SK-MEL-5 (cell line): Measurements from ENCODE around the gene PCYT2. TPM values are rescaled to one million over a fixed set of nuclear protein-coding genes. Genes with fewer than 3 reads are reported as not detected.

Source experiments
- DNase-seq: peaks from one replicate; pipeline ENCODE4 v3.0.0-alpha.2; 2016; ENCODE audit warnings: low read depth, low spot score
- in situ Hi-C: cut with HindIII; loops from 2 replicates; pipeline ENCODE4 v1.10.0; 2016; ENCODE audit warnings: low sequenced_read_pairs, high pct_unique_total_duplicates, low pct_unique_long_range_greater_than_20kb
- total RNA-seq: library from RNA; depleted of rRNA; stranded (reverse); fragments of >200 nt; shearing (Covaris generic); gene quantifications from 2 replicates; pipeline ENCODE4 v1.2.3, GENCODE V29; 2014

The PCYT2 gene
- total RNA-seq, 1 experiment from 2014 or later, result 86.6 TPM

DNA sequence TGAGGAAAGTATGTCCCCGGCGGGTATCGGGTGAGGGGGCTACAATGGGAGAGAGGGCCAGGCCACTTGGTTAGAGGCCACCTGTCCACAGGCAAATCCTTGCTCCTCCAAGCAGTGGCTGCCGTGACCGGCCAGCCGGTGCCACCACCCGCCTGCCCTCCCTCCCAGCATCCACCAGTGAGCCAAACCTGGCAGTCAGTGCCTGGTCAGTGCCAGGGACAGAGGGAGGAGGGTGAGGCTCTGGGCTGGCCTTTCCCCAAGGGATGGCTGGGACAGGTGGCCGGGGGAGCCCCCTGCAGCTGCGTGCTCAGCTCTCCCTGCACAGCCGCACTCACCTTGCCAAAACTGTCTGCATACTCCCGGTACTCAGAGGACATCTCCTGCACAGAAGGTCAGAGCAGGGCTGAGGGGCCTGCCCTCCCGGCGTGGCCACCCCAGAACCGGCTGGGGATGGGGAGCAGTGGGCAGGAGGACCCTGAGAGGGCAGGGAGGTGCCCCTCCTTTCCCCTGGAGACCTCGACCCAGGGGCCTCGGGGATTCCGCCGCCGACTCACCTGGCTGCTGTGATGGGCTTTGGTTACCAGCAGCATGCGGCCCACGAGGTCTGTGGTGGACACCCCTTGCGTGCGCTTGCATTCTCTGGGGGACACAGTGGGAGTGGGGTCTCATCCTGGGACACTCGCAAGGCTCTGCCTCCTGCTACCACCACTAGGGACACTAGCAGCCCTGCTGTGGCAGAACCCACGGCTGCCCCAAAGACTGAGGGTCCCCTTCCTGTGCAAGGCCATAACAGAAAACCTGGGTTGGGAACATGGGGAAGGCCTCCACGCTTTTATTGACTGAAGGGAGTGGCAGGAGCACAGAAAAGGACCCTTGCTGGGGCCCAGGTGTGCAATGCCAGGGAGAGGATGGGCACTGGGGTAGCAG lies 3.7 kb downstream of the PCYT2 start:
- in situ Hi-C loops, result no loop called here
- DNase-seq, result no peak

DNA sequence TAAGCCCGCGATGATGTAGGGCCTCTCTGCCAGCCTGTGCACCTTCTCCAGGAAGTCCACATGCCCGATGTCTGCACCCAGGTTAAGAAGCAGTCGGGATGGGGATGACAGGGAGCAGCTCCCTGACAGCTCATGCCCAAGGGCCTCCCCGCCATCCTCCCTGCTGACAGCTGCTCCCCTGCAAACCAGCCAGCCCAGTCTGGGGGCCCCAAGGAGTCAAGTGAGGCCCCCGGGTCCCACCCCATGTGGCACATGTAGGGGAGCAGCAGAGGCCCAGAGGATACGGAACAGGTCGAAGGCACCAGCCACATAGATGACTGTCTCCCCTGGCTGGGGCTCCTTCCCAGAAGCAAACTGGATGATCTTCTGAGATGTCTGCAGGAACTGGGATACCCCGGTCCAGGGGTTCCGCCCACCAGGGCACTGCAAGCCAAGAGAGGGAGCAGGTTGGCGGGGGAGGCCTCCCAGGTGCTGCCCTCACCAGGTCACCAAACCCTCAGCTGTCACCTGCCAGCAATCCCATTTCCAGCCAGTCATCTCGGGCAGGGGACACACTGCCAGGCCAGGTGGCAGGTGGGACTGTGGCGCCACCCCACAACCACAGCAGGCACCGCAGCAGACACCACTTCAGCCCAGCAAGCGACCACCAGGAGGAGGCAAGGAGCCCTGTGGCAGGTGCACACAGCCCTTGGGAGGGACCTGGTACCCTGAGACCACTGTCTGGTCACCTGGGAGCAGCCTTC lies 4.6 kb downstream of the PCYT2 start:
- no peak for DNase-seq
- in situ Hi-C loops, result no loop called here

DNA sequence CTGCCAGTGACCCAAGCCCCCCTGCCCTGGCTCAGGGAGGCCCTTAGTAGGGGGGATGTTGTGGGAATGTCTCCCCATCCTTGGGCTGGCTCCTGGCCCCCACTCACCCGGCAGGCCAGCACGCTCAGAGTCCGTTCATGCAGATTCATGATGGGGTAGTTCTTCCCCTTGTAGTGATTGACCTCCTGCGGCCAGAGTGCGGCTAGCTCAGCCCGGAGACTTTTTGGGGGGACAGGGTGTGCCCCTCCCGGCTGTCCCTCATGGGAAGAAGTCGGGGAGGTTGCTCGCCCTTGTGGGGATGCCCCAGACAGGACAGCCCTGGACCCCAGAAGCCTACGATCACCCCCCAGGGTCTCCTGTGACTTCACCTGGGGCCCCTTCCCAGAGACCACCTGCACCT lies 5.2 kb downstream of the PCYT2 start:
- DNase-seq, result no peak
- in situ Hi-C loops, result no loop called here

DNA sequence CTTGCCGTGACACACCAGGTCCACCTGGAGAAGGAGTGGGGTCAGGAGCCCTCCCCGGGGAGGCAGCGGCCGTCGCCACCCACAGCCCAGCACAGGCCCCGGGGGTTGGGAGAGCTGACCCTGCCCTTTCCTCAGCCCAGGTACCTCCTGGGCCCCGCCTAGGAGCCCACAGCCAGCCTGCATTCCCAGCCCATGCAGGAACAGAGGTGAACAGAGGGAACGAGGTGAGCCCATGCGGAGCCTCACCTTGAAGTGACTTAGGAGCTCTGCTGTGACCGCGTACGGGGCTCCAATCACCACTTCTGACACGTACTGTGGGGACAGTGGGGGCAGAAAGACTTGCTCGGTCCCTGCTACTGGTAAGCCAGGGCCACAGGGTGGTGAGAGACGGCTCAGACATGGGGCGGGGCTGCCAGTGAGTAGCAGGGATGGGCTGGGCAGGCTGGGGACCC lies 5.7 kb downstream of the PCYT2 start:
- no peak for DNase-seq
- in situ Hi-C loops, result no loop called here

DNA sequence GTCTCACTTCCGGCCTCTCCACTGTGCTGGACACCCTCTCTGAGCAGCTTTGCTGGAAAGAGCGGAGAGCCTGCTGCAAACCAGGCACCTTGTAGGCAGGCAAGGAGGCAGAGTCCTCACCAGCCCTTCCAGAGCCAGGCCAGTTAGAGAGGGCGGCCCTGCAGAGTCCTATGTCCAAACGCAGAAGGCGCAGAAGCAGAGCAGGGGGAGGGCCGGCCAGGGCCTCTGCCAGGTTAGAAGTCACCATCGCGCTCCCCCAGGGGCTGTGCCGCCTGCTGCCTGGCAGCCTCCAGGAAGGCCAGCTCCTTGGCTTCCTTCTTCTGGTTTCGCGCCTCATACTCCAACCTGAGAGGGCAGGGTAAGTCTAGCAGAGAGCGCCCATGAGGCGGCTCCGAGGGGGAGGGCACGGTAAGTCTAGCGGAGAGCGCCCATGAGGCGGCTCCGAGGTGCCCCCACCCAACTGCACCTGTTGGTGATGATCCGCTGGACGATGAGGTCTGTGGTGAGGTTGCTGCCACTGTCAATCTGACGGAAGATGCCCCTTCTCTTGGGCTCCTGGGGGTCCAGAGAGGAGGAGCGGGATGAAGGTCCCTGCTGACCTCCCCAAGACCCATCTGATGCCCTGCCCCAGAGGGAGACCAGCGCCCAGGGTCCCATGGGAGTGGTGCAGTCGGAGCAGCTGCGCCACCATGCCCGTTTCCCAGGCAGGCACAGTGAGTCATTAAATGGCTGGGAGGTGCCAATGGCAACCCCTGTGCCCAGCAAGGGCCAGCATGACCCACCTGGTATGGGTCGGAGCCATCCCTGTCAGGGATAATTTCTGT lies 6.4 kb downstream of the PCYT2 start:
- no peak for DNase-seq
- in situ Hi-C loops, result no loop called here

DNA sequence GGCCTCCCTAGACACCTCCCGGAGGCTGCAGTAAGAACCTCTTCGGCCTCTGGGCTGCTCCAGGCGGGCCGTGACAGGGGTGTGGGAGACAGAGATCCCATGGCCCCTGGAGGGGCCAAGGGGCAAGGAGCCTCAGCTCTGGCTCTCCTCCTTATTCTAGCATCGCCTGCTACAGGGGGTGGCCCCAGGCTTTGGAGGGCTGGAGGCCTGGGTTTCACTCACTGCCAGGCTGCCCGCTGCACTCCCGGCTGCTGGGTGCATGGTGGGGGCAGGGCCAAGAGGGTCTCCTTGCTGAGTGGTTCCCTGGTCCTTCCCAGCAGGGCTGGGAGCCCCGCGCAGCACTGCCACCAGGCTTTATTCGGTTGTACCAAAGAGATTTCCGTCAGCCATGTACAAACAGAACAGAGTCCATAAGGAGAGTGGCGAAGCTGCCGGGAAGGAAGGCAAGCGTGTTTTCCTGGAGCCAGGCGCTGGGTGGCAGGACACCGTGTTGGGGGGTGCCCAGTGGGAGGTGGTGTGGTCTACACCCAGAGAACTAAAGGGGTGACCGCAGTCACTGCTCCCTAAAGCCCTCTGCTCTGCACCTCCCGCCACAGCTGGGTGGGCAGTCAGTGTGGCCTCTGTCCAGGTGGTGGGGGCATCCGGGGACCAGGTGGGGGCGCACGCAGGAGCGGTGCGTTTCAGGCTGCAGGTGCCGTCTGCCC lies 7.2 kb downstream of the PCYT2 start:
- in situ Hi-C loops, result no loop called here
- no peak for DNase-seq

DNA sequence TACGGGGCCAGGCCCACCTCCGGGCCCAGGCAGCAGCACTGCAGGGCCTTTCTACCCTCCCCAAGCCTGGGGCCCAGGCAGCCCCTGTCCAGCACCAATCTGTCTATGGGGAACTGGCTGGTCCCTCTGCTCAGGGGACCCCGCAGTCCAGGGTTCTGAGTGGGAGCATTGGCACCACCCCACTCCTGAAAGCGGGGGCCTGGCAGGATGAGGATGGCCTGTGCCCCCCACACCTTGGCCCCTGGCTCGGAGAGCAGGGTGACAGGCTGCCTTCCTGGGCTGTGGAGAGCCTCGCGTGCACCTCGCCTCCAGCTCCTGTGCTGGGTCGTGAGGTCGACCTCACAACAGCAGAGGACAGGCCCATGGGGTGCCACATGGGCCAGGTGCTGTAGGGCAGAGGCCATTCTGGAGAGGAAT lies 7.8 kb downstream of the PCYT2 start:
- no peak for DNase-seq
- in situ Hi-C loops, result no loop called here

DNA sequence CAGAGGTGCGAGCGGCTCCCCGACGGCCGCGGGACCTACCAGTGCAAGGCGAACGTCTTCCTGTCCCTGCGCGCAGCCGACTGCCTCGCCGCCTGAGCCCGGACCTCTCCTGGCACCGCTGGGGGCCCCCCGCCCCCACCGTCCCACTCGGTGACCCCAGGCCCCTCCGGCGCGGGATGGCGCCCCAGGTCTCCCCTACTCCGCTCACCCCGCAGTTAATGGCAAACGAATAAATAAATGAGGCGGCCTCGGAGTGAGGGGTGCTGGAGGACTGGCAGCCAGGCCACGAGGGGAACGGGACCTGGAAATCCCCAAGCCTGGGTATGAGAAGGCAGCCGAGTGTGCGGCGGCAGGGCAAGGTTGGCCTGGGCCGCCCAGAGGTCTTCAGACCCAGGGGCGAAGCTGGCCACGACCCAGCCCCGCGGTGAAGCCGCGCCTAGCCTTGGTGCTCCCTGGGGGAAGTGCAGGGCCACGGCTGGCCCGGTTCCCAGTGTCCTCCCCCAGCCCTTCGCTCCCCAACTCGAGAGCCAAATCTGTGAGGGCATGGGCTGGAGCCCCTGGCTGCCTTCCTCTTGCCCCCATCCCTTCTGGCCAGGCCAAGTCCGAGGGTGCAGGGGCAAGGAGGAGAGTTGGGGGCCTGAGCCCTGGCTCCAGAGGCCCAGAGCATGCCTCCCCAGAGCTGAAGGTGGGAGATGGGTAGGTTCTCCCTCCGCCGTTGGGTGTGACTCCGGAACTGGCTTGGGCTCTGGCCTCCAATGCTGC lies 8.4 kb downstream of the PCYT2 start:
- in situ Hi-C loops, result no loop called here

DNA sequence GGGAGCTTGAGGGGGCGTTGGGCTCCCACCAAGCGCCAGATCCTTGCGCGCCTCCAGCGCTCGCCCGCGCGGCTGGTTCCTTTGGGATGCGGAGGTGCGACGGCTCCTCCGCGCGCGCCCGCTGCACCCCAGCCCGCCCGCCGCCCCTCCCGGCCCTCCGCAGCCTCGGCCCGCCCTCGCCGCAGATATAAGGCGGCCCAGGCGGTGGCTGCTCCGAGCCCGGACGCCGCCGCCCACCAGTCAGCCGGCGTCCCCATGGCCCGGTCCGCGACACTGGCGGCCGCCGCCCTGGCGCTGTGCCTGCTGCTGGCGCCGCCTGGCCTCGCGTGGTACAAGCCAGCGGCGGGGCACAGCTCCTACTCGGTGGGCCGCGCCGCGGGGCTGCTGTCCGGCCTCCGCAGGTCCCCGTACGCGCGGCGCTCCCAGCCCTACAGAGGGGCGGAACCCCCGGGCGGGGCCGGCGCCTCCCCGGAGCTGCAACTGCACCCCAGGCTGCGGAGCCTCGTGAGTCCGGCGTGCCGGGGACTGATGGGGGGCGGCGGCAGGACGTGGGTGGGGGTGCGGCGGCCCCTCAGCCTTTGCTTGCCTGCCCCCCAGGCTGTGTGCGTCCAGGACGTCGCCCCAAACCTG lies 9.1 kb downstream of the PCYT2 start, which contains the start of gene NPB:
TSS of gene NPB (plus strand) at position 216 of the 630 bp plus-strand sequence. CDS start at position 256, 40 bp downstream.
- in situ Hi-C loops, result no loop called here
- DNase-seq, result no peak

More for the DNA sequence above, 8.4 kb downstream of the PCYT2 start:
- DNase-seq, result no peak

DNA sequence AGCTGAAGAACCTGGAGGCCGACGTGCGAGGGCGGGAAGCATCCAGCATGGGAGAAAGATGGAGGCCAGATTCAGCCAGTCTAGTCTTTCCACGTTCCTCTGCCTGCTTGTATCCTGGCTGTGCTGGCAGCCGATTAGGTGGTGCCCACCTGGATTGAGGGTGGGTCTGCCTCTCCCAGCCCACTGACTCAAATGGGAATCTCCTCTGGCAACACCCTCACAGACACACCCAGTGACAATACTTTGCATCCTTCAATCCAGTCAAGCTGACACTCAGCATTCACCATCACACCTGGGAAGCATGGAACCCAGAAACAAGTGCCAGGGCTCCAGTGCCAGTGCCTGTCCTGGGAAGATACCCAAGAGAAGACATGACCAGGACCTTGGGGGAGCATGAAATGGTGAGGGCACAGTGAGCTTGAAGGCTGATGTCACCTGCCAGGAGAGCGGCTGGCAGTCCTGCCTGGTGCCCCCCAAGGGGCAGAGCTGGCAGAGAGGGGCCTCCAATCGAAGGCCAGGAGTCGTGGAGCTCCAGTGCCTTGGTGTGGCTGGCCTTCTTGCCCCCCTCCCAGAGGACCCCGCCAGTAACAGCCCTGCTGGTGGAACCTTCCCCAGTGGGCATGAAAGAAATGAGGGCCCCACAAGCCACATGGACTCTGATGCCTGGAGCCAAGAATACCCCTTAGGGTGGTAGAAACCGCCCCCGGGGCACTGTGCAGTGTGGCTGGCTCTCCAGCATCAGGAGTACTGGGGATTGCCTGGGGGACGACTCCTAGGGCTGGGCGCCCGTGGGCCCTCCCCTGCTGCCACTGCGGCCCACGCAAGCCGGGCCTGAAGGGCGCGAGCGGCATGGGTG lies 9.8 kb downstream of the PCYT2 start:
- no peak for DNase-seq
- in situ Hi-C loops, result no loop called here

DNA sequence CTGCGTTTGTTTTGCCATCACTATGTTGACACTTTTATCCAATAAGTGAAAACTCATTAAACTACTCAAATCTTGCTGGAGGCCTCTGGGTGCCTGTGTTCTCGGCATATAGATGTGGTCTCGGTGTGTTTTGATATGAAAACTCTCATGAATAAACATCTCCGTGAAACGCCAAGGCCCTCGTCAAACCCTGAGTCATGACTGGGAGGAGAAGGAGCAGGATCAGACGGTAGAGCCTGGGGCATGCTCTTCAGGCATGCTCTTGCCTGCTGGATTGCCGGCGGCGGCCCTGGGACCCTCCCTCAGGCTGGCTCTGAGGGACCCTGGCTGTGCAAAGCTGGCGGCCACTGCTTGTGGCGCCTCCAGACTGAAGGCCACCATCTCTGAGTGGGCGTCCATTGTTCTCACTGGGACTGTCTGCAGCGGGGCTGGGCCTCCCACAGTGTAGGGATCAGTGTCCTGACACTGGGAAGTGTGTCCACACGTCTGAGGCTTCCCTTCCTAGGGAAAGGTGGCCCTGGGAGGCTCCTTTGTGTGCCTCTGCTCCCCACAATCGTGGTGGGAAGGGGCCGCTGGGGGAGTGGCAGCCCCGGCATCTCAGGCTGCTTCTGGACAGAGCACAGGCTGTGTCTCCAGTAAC lies 10.9 kb downstream of the PCYT2 start:
- in situ Hi-C loops, result no loop called here

DNA sequence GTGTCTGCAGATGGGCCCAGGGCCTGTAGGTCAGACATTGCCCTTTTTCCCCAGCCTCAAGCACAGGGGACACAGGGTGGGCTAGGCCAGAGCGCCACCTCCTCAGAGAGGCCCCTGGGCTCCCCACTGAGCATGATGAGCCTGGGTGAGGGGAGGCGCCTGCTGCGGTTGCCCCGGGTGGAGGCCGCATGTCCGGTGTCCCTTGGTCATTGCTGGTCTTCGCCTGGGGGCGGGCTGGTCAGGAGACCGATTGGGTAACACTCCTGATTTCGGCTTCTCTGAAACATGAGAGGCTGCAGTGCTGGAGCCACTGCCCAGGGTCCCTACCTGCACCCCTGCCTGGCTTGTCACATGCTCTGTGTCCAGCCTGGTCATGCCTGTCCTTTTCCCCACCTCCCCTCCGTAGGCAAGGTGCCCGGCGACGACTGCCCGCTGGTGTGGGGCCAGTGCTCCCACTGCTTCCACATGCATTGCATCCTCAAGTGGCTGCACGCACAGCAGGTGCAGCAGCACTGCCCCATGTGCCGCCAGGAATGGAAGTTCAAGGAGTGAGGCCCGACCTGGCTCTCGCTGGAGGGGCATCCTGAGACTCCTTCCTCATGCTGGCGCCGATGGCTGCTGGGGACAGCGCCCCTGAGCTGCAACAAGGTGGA lies 11.6 kb downstream of the PCYT2 start:
- no peak for DNase-seq
- in situ Hi-C loops, result no loop called here

More for the DNA sequence above, 10.9 kb downstream of the PCYT2 start:
- DNase-seq, result no peak

DNA sequence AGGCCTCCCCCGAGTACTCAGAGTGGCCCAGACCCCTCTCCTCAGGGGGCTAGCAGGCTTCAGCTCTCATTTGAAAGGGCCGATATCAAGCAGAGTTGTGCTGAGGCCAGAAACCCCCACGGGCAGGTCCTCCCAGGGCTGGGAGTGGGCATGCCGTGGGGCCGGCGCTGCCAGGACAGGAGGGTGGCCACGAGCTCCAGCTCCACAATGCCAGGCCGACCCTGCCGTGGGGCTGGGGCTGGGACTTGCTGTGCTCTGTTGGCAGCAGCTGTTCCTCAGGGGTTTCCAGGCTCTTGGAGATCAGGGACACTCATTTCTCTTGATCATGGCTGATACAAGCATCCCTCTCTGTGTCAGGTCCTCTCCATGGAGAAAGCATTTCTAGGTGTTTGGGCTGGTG lies 12.3 kb downstream of the PCYT2 start:
- in situ Hi-C loops, result no loop called here

DNA sequence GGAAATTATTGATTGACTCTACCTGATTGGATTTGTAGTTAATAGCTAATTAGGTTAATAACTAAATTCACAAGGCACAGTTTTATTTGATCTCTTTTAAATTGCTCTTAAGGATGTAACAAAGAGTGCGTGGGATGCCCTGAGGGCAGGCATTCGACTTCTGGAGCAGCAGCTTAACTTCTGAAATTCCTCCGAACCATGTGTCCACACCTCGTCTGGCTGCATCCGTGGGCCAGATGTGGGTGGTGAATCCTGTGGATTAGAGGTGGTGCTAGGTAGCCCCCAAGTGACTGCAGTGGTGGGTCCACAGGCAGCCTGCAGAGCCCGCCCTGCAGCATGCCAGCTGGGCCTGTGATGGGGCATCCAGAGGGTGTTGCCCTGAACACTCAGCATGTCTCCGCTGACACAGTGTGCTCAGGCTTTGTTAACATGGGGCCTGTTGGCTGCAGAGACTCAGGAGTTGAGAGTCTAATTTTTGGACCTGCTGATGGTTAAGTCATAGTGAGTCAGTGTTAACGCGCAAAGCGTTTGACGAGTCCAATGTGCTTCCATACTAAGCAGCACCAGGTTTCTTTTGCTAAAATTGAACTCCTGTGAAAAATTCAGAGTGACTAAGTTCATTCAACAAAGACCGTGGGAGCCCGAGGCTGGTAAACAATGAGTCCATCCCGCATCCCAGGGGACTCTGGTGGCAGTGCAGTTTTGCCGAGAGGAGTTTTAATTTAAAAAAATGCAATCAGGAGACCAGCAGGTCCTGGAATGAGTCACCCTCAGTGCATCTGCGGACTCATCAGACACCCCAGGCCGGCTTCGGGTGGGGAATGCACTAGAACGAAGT lies 13.0 kb downstream of the PCYT2 start:
- in situ Hi-C loops, result no loop called here
- no peak for DNase-seq

More for the DNA sequence above, 12.3 kb downstream of the PCYT2 start:
- no peak for DNase-seq
